GM21786 (cell line): ENCODE results near the gene TOMM70.
"Not testable (repeated sequence)": the region's sequence is repeated elsewhere in the genome, so short reads cannot be mapped to it uniquely, and the experiment has no call there.

Source experiments
- ATAC-seq: cut with Tn5 transposase; IDR thresholded peaks from one replicate; pipeline ENCODE4 v1.9.1; 2021; ENCODE audit not compliant: unreplicated experiment

TOMM70 gene

DNA sequence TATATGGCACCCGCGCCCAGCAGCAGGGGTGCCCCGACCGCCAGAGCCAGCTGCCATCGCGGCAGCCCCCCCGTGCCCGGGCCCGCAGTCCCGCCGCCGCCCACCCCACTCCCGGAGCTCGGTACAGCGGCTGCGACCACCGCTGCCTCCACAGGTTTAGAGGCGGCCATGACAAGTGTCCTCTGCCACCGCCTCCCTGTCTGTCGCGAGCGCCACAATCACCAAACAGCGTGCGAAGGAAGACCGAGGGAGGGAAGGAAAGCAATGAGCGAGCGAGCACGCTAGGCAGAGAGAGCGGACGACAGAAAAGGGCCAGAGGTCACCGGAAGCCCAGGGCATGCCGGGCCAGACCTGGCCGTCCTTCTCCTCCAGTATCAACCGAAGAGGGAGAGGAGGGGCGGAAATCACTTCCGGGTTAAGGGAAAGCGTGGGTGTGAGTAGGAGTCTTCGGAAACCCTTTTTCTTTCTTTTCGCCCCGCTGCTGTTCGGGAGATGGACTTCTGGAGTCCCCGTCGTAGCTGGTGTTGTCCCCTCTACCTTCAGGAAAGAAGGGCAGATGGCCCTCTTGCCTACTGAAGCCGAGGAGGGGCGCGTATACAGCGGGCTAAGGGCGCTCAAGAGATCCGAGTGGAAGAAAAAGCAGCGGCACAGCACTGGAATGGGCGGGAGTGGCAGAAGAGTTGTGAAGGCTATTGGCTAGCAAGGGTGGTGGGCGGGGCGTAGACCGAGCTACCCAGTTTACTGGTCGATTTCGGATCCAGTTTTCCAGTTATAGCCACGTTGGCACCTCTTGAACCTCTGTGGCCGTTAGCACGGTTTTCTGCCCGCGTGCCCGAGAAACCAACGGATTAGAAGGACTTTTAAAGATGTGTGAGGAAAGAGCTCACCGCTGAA, at the start of gene TOMM70, which contains the start of gene LNP1:
TSS of gene TOMM70 (minus strand) at position 310 of the 894 bp plus-strand sequence. CDS start at position 170, 140 bp downstream.
TSS of gene LNP1 (plus strand) at position 760 of the 894 bp plus-strand sequence. CDS start 28,191 bp downstream, outside the sequence.
- peak; percentile 88 for ATAC-seq

DNA sequence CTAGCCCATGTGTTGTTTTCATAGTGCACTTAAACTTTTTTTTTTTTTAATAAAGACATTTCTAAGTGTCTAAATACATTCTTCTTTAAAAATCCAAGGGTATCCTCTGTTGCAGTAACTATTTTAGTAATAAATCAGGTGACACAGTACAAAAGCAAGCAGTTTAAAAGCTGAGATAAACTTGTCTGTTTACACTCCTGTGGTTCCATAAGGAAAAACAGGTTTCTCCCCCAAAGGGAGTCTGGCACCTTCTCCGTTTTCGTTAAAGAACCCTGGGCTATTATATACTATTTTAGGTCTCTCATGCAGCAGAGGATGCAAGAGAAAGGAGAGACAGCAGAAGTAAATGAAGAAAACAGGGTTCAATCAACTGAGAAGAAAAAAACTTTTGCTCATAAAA, 48.3 kb upstream of the TOMM70 start:
- no peak for ATAC-seq

DNA sequence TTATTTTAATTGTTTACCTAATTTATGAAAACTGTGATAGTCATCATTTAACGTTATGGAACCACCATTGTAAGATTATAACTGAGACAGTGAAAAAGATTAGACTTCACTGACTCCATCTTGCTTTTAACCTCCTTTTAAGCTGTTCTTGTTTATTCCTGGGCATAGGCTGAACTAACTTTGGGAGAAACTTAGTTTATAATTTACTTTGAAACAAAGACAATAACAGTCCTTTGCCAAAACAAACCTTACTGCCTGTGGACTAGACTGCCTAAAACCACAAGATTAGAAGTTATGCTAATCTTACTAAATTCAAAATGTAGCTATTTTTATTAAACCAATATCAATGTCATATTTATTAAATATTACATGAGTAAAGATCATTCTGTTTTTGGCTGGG, 47.2 kb upstream of the TOMM70 start:
- no peak for ATAC-seq

DNA sequence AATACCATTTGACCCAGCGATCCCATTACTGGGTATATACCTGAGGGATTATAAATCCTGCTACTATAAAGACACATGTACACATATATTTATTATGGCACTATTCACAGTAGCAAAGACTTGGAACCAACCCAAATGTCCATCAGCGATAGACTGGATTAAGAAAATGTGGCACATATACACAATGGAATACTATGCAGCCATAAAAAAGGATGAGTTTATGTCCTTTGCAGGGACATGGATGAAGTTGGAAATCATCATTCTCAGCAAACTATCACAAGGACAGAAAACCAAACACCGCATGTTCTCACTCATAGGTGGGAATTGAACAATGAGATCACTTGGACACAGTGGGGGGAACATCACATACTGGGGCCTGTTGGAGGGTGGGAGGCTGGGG, 46.2 kb upstream of the TOMM70 start:
- not testable (repeated sequence) for ATAC-seq

DNA sequence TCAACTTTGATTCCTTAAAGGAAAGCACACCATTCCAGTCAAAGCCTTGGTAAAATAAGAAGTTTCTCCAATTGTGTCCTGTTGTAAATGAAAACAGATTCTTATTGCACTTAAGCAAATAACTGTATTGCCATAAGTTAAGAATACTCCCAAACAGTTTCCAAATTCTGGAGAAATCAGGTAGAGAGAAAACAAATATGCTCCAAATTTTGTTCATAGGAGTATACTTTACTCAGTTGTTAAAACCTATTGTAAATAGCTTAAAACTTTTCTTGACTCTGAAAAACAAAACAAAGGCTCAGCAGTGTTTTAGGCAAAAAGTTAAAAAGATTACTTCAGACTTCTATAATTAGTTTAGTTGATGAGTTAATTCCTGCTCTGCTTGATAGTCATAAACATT, 42.8 kb upstream of the TOMM70 start:
- ATAC-seq = no peak

DNA sequence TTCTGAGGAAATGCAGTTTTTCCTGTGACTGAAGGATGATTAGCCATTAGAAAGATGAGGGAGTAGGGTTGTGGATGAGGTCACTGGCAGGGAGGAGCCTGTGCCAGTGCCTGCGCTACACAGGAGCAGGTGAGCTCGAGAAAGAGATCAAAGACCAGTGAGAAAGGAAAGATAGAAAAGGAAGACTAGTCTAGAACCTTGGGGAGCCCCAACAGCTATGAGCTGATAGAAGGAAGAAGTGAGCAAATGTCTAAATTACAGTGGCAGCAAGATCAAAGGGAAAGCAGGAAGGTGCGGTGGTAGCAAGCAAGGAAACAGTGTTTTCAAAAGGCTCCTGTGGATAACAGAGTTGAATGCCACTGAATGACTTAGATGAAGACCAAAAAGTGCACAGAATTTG, 40.0 kb upstream of the TOMM70 start:
- ATAC-seq = no peak

DNA sequence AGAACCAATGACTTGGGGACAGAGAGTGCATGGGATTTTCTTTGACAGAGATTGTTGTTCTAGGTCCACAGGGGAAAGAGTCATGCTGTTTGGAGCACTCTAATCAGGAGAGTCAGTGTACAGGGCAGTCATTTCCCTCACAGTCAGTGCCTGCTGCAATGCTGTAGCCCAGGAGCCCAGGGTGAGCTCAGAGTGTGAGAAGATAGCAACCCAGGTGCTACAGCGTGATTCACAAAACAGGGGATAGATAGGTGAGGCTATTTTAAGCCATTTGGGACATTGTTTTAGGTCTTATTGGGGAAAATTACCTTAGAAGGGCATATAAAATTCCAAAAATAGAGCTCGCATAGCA, 37.7 kb upstream of the TOMM70 start:
- ATAC-seq = no peak

DNA sequence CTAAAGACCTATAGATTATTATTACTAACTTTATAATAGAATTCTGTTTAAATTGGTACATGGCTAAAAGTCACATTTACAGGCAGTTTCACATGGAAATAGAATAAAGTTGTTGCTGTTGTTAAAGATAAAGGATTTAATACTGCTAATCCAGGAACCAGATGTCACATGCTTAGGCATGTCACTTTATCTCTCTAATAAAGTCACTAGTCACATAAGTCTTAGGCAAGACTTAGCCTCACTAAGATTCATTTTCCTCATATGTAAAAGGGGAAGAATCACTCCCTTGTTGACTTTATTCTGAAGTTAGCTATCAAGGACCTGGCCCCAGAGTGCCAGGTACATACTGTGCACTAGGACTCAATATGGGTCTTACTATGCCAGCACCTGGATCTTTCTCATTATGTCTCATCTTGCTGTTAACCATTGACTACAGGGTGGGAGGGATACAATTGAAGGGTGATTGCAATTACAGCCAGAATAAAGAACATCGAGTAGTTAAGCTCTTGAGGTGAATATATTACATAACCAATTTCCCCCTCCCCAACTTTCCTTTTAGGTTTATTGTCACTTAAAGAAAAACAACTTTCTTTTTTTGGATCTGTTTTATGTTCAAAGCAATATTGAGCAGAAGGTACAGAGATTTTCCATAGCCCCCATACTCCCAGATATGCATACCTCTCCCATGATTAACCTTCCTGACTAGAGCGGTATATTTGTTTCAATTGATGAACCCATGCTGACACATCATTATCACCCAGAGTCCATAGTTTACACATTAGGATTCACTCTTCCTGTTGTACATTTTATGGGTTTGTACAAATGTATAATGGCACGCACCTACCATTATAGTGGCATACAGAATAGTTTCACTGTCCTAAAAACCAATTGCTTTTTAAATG, 37.1 kb upstream of the TOMM70 start:
- no peak for ATAC-seq

DNA sequence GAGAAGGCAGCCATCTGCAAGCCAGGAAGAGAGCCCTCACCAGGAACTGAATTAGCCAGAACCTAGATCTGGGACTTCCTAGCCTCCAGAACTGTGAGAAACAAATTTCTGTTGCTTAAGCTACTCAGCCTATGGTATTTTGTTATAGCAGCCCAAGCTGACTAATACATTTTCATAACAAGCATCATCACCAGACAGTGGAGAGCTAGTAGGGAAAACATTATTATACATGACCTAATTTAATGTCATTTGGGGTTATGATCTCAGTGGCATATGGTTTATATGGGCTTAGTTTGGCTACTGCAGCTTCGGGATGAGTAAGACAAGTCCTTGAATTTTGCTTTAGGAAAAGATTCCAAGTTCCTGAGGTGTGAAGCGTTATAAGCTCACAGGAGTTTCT, 36.1 kb upstream of the TOMM70 start:
- ATAC-seq = no peak

DNA sequence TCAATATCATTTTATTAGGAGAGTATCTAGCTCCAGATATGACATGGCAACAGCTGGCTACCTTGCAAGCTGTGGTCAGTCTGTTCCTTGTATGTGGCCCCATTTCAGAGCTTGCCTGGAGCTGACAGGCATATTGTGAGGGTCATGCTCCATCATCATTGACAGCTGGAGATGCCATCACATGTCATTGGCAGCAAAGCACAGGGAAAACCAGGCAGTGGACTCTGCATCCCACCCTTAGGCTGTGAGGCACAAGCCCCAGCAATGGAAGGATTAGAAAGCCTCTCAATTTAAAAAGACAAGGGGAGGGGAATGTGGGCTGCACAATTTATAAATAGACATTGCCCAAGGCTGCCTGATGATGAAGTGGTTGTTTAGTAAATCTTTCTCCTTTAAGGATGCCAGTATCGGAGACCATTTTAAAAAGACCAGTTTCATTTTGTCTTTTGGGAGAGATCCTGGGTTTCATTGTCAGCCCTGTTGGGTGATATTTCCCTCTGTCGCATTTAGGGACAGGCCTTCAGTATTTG, 28.4 kb upstream of the TOMM70 start:
- no peak for ATAC-seq

DNA sequence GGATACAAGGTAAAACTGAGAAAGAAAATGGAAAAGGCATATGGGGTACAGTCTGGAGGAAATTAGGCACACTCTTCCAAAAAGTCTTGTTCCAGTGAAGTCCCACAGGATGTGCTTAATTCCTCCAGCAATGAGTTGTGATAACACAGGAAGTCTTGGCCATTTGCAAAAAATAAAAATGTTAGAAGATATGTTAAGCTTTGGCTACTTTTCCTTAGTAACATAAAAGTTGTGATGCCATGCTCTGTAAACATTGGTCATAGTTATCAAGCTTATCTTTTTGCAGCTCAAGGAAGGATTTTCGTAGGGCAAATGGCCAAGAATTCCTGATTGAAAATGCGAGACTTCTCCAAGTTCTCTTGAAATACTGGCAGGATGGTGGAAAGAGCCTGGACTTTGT, 26.8 kb upstream of the TOMM70 start:
- no peak for ATAC-seq

DNA sequence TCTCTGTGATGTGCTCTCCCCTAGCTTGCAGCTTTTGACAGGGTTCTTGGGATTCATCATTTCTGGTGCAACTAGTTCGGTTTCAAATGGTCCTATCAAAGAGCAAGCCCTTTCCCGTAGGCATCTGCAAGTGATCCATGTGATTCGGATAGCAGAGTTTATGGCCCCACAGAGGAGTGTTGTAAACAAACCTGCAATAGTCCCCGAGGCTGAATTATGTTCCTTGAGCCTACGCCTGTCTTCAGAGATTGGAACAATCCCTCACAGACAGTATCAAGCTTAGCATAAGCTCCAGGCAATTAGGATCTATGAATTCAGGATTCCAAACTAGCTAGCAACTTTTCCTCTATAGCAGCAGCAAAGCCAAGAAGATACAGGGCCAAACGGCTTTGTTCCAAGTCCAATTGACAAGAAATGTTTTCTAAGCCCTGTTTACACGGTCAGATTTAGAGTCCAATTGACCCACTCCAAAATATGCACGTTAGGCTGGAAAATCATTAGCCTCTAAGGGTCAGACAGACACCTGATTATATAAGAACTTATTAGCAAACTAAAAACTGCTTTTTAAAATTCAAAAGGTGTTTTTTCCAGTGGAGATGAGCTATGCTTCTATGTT, 25.3 kb upstream of the TOMM70 start:
- ATAC-seq = no peak

DNA sequence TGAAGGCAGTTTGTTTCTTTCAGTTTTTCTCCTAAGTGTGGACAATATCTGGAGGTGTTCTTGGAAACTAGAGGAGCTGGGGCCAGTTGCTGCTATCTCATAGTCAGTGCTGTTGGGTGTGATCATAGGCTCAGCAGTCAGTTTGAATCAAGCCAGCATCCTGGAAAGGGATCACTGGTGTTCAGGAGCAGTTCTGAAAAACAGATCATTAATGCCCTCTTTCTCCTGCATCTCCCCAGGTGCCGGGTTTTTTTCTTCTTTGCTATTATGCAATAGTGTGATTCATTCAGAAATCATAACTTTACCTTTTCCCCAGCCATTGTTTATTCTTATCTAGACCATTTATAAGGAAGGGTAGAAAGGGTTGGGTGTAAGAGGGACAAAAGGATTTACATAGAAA, 24.4 kb upstream of the TOMM70 start:
- ATAC-seq = no peak

DNA sequence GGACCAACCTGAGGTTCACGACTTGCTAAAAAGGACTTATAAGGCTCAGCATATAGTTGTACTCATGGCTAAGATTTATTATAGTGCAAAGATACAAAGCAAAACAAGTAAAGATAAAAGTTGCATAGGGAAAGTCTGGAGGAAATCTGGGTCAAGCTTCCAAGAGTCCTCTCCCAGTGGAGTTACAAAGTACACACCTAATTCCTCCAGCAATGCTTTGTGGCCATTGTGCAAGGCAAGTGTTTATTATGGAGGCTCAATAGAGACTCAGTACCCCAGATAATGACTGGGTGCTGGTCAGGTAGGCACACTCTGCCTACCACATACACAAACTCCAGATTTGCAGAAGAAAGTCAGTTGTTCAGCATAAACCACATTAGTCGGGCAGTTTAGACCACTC, 23.4 kb upstream of the TOMM70 start:
- no peak for ATAC-seq

DNA sequence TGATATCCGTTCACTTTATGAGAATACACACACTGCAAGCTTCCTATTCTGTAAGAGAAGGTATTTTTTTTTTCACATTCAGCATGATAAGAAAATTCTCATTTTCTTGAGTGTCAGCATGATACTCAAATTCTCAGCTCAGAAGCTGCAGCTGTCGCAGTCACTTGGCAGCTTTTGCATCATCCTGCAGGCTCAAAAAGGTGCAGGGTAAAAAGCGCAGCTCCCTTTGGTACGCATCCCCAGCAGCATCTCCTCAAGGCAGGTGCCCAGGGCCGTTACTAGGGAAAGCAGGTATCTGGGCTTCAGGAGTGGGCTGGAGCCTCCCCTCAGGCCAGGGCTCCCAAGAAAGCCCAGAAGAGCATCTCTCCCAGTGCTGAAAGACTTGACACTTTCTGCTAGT, 22.7 kb upstream of the TOMM70 start:
- no peak for ATAC-seq

DNA sequence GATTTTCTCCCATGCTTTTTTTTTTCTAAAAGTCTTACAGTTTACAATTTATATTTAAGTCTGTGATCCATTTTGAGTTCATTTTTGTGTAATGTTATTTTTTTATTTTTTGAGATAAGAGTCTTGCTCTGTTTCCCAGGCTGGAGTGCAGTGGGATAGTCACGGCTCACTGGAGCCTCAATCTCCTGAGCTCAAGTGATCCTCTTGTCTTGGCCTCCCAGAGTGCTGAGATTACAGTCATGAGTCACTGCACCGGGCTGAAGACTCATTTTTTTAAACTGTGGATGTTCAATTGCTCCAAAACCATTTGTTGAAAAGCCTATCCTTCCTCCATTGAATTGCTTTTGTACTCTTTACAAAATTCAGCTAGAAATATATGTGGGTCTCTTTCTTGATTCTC, 20.0 kb upstream of the TOMM70 start:
- no peak for ATAC-seq

DNA sequence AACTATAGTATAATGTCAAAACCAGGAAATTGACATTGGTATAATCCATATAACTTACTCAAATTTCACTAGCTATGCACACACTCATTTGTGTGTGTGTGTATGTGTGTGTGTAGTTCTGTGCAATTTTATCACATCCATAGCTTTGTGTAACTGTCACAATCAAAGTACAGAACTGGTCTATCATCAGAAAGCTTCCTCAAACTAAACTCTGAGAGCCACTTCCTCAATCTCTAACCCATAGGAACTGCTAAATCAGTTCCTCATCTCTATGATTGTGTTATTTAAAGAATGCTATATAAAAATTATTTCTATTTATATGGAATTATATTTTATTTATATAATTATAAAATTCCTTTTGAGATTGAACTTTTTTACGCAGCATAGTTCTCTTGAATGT, 18.5 kb upstream of the TOMM70 start:
- no peak for ATAC-seq

DNA sequence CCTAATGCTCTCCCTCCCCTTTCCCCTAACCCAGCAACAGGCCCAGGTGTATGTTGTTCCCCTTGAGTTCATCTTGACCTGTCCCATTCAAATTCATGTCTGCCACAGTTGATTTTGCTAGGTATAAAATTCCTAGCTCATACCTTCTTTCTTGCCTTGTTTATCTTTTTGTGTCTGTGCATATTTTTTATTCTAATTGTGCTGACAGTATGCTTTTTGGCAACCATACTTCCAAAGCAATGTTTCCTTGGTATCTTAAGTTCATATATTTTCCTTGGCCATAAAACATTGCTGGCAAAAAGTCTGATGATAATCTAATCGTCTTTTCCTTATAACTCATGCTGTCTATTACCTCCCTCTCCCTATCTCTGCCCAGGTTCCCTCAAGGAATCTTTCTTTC, 16.0 kb upstream of the TOMM70 start:
- no peak for ATAC-seq

DNA sequence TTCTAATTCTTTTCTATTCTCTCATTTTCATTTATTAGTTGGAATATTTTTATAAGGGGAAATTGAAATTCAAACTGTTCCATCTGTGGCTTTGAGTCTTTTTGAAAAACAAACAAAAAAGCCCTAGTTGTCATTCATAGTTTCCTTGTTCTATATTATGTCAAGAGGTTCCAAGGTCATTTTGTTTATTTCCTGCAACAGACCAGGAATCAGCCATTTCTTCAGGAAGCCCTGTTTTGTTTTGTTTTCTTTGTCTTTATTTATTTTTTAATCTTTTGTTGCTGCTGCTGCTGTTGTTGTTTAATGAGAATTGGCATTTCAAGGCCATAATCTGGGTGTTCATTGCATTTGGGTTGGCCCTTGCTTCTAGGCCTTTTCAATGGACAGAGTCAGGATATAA, 15.3 kb upstream of the TOMM70 start:
- ATAC-seq = no peak

DNA sequence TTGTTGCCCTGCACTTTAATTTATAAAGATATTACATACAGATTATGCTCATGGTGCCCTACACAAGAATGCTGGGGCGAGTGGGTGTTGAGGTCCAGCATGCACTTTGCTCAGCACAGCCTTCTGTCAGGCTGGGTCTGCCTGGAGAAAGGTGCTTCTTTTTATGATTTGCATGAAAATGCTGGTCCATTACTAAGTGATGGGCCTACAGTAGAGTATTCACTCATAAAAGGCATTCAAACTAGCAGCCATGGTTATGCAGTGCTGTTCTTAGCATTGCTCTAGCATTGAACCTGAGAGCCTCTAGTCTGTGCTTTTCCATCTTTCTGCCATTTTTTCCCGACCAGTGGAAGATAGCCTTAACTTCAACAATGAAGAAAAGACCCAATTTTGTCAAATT, 12.7 kb upstream of the TOMM70 start:
- no peak for ATAC-seq

DNA sequence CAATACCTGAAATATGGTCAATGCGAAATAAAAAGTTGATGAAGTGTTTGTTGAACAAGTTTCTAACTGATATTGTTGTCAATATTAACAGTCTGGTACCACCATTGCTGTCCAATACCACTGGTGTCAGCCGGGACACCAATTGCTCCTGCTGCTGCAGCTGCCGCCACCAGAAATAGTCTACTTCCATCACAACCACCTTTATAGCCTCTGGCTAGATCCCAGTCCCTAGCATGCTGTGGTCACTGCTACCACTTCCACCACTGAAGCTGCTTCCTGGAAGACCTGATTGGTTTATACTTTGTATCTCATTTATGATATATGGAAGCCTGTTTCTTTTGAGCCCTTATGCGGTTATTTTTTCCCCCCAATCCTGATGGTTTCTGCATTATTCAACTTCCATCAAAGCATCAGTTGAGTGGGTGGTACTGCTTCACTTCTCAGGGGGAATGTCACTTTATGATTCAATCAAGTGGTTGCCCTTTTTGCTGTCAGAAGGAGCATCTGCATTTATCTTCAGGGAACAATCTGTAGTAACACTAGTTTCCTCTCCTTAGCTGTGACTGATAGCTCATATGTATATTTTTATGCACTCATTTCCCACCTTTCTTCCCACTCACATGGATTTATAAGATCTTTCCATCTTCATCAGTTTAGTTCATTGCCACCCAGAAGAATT, 12.2 kb upstream of the TOMM70 start:
- ATAC-seq = no peak
